Chondrocyte (in vitro differentiated cells): Measurements from ENCODE around the gene VAMP2. TPM values are rescaled to one million over a fixed set of nuclear protein-coding genes. Genes with fewer than 3 reads are reported as not detected.

Source experiments
- DNase-seq: peaks from one replicate; pipeline ENCODE4 v3.0.0; 2021; ENCODE audit warnings: mixed read lengths, low spot score
- H3K27ac Mint-ChIP-seq: one replicate; pipeline ENCODE4 v1.8.0; 2021; ENCODE audit warnings: mild to moderate bottlenecking, moderate library complexity, mixed read lengths; ENCODE audit not compliant: unreplicated experiment
- H3K27me3 Mint-ChIP-seq: 2 replicates; pipeline ENCODE4 v1.8.0; 2021; ENCODE audit warnings: low read depth, mixed read lengths
- H3K36me3 Mint-ChIP-seq: 2 replicates; pipeline ENCODE4 v1.8.0; 2021; ENCODE audit warnings: low read depth, mixed read lengths
- H3K4me1 Mint-ChIP-seq: 2 replicates; pipeline ENCODE4 v1.8.0; 2021; ENCODE audit warnings: low read depth, mild to moderate bottlenecking, mixed read lengths
- H3K4me3 Mint-ChIP-seq: one replicate; pipeline ENCODE4 v1.8.0; 2021; ENCODE audit warnings: mild to moderate bottlenecking, moderate library complexity, mixed read lengths; ENCODE audit not compliant: unreplicated experiment
- H3K9me3 Mint-ChIP-seq: 2 replicates; pipeline ENCODE4 v1.8.0; 2021; ENCODE audit warnings: low read depth, mixed read lengths
- CTCF ChIP-seq: fragments of 200-600 bp; sonication (generic); IDR thresholded peaks from 2 replicates; pipeline ENCODE4 v1.5.0; 2021; ENCODE audit warnings: antibody characterized with exemption, mild to moderate bottlenecking, moderate library complexity
- total RNA-seq: library from RNA; stranded (reverse); gene quantifications from 3 replicates; pipeline ENCODE4 v1.2.1, GENCODE V29; 2021

VAMP2 gene
- total RNA-seq, 1 donor from 2014 or later: 45.4 TPM

GRCh38 chr17:8145811-8146210, 16.9 kb downstream of the VAMP2 start:
- H3K27me3 Mint-ChIP-seq: no peaks in the 10 kb centered on the region
- peaks cover 52% of the 10 kb centered on the region for H3K36me3 Mint-ChIP-seq
- no peak for DNase-seq
- TF ChIP-seq CTCF: no peak
- H3K9me3 Mint-ChIP-seq: no peaks in the 10 kb centered on the region
- H3K4me1 Mint-ChIP-seq: peaks cover 11% of the 10 kb centered on the region
- H3K4me3 Mint-ChIP-seq: no peak overlapping the region
- peak overlapping the region; percentile 77 for H3K27ac Mint-ChIP-seq

GRCh38 chr17:8144401-8145231, 18.1 kb downstream of the VAMP2 start:
- peaks cover 53% of the 10 kb centered on the region for H3K36me3 Mint-ChIP-seq
- no peak for DNase-seq

GRCh38 chr17:8143581-8144400, 19.0 kb downstream of the VAMP2 start:
- H3K27me3 Mint-ChIP-seq: no peaks in the 10 kb centered on the region
- H3K4me1 Mint-ChIP-seq: no peaks in the 10 kb centered on the region
- H3K27ac Mint-ChIP-seq: peak overlapping the region; percentile 41
- no peaks in the 10 kb centered on the region for H3K9me3 Mint-ChIP-seq
- TF ChIP-seq CTCF: no peak
- peaks cover 50% of the 10 kb centered on the region for H3K36me3 Mint-ChIP-seq
- H3K4me3 Mint-ChIP-seq: no peak overlapping the region
- DNase-seq: no peak

More at GRCh38 chr17:8144401-8145231, 18.1 kb downstream of the VAMP2 start:
- H3K4me3 Mint-ChIP-seq: no peak overlapping the region
- no peaks in the 10 kb centered on the region for H3K4me1 Mint-ChIP-seq
- H3K27ac Mint-ChIP-seq: no peak overlapping the region
- no peaks in the 10 kb centered on the region for H3K9me3 Mint-ChIP-seq
- no peaks in the 10 kb centered on the region for H3K27me3 Mint-ChIP-seq
- no peak for TF ChIP-seq CTCF

- H3K27me3 Mint-ChIP-seq: no peaks in the 10 kb centered on the region
- no peaks in the 10 kb centered on the region for H3K9me3 Mint-ChIP-seq
- no peak for TF ChIP-seq CTCF
- H3K27ac Mint-ChIP-seq: peak overlapping the region; percentile 17
- H3K36me3 Mint-ChIP-seq: peaks cover 44% of the 10 kb centered on the region
- no peak for DNase-seq
- H3K4me3 Mint-ChIP-seq: no peak overlapping the region
- no peaks in the 10 kb centered on the region for H3K4me1 Mint-ChIP-seq
Observed at GRCh38 chr17:8142887-8143580, 19.7 kb downstream of the VAMP2 start.
